NT2/D1 (cell line): ENCODE measurements around the gene ADAMTS15.

Experiments
- SUZ12 ChIP-seq: IDR thresholded peaks from 2 replicates; pipeline ENCODE4 v1.6.1; 2011; ENCODE audit not compliant: insufficient read length, insufficient read depth; ENCODE audit errors: extremely low read depth
- ZNF274 ChIP-seq: IDR thresholded peaks from 2 replicates; pipeline ENCODE4 v1.6.1; 2011; ENCODE audit warnings: mild to moderate bottlenecking, low read depth, low read length

- TF ChIP-seq ZNF274 (no peak), SUZ12 (no peak)
Observed at GRCh38 chr11:130424613-130425140, 23.8 kb upstream of the ADAMTS15 start.
